D721Med (cell line): ENCODE data around the gene OR51S1.

Experiments
- DNase-seq: peaks from one replicate; pipeline ENCODE4 v3.0.0; 2011; ENCODE audit warnings: low spot score; ENCODE audit not compliant: insufficient read length
- FAIRE-seq: peaks from 2 replicates; lab custom pipeline; 2011; peaks lifted over from hg19 to GRCh38; lab: Jason Lieb, UNC
- TF ChIP-seq, protein P1 (sequence below): IDR thresholded peaks from 2 replicates; pipeline ENCODE4 v1.5.1; 2012; ENCODE audit warnings: mild to moderate bottlenecking, control low read depth; ENCODE audit not compliant: insufficient read depth; ENCODE audit errors: missing control alignments

The OR51S1 gene, protein sequence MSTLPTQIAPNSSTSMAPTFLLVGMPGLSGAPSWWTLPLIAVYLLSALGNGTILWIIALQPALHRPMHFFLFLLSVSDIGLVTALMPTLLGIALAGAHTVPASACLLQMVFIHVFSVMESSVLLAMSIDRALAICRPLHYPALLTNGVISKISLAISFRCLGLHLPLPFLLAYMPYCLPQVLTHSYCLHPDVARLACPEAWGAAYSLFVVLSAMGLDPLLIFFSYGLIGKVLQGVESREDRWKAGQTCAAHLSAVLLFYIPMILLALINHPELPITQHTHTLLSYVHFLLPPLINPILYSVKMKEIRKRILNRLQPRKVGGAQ

DNA sequence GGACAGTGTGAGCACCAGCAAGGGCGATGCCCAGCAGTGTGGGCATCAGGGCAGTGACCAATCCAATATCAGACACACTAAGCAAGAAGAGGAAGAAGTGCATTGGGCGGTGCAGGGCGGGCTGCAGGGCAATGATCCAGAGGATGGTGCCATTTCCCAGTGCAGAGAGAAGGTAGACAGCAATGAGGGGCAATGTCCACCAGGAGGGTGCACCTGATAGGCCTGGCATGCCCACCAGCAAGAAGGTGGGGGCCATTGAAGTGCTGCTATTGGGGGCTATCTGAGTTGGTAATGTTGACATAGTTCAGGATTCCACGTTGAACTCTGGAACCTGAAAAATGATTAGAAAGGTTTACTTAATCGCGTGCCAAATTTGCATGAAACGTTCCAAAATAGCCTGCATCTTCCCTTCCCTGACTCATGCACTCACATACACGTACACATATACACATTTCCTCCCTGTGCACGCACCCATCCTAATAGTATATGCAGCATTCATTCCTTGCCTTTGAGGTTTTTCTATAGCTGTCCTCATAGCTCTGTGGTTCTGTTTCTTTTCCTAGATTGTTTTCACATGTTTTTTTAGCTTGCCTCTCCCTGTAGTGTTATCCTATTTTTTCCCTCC lies at the start of gene OR51S1:
Gene OR51S1 (minus strand): TSS at position 301 of the 625 bp plus-strand sequence. CDS start 0 bp downstream, at position 301.
- DNase-seq (no peak), FAIRE-seq (no peak)
- TF ChIP-seq, protein P1, sequence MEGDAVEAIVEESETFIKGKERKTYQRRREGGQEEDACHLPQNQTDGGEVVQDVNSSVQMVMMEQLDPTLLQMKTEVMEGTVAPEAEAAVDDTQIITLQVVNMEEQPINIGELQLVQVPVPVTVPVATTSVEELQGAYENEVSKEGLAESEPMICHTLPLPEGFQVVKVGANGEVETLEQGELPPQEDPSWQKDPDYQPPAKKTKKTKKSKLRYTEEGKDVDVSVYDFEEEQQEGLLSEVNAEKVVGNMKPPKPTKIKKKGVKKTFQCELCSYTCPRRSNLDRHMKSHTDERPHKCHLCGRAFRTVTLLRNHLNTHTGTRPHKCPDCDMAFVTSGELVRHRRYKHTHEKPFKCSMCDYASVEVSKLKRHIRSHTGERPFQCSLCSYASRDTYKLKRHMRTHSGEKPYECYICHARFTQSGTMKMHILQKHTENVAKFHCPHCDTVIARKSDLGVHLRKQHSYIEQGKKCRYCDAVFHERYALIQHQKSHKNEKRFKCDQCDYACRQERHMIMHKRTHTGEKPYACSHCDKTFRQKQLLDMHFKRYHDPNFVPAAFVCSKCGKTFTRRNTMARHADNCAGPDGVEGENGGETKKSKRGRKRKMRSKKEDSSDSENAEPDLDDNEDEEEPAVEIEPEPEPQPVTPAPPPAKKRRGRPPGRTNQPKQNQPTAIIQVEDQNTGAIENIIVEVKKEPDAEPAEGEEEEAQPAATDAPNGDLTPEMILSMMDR: no peak

DNA sequence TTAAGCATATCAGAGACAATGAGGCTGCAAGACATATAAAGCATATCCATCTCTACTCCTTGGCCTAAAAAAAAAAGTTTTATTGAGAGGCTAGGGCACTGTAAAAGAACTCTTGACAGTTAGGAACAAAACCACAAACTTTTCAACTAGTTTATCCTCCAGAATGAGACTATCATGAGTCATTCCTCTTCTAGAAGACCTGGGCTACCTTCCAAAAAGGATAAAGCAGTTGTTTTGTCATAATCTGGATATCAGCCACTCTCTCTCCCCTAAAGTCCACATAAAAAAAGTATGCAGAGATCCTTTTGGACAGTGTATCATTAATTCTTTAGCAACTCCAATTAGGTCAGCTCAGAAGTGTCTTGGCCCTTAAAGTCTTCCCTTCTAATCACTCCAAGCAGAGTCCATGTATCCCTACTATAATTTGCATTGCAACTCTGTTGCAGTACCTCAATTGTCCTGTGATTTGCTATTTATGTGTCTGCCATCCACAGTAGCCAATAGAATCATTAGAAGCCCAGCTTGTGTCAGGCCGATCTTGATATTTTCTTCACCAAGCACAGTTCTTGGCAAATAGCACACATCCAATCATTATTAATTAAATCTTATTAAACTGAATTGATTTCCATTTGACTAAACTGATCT lies 43.1 kb upstream of the OR51S1 start:
- no peak for DNase-seq
- TF ChIP-seq, protein P1: no peak
- FAIRE-seq: no peak

DNA sequence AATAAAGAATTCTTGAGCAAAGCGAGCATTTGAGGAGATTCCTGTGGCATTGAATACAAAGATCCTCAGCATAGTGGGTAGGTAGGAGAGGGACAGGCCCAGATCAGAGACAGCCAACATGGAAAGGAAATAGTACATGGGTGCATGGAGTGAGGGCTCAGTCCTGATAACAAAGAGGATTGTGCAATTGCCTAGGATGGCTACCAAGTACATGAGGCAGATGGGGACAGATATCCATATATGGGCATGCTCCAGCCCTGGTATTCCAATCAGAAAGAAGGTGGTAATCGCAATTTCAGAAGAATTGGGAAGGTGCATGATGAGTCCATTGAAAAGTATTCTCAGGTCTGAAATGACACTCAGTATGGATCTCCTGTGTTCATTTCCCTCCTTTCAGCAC lies 41.3 kb upstream of the OR51S1 start:
- no peak for FAIRE-seq
- TF ChIP-seq, protein P1: no peak
- no peak for DNase-seq

DNA sequence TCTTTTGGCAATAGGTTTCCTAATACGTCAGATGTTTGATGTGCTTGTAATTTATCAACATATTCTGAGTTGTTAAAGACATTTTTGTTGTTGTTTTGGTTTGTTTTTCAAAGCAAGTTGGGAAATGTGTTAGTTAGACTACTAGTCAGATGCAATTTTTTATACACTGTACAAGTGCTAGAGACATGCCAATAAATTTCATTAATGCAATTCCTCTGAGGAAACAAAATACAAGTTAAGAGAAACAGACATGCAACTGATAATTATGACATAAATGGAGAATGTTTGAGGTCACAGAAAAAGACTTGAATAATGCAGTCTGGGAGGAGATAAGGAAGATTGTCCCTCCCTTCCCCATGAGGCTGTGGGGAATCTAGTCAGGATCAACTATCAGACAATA lies 38.6 kb upstream of the OR51S1 start:
- DNase-seq (no peak), FAIRE-seq (no peak)
- TF ChIP-seq, protein P1: no peak

DNA sequence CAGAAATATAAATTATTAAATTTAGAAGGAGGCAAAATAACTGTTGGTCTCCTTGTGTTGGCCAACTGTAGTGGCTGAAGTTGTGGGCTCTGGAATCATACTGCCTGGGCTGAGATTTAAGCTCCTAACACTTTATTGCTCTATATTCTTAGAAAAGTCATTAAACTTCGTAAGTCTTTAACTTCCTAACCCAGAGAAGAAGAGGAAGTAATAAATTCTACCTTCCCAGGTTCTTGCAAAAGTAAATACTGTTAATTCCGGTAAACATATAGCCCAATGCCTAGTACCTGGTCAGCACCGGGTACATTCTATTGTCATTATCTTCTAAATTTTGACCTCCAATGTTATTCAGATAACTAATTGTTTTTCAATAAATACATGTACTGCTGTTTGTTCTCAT lies 37.2 kb upstream of the OR51S1 start:
- no peak for FAIRE-seq
- TF ChIP-seq, protein P1: no peak

DNA sequence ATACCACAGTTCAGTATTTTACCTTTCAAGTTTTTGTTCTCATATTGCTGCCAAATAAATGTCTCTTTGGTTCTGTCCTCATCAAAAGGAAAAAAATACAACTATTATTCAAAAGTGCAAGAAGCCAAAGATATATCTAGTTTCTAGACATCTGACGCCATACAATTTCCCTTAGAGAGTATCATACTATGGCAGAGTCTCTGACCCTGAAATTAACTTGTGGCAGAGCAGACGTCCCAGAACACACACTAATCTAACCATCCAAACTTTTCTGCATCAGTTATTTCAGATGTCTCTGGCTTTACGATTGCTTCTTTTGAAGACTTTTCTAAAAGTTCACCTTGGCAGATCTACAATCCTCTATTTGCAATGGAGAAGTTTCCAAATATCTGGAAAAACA lies 35.4 kb upstream of the OR51S1 start:
- no peak for FAIRE-seq
- DNase-seq: no peak
- TF ChIP-seq, protein P1: no peak

More for the DNA sequence above, 37.2 kb upstream of the OR51S1 start:
- no peak for DNase-seq
